DLD1 (cell line): Measurements from ENCODE around the gene TMEM203.
"Not testable (repeated sequence)": the region's sequence is repeated elsewhere in the genome, so short reads cannot be mapped to it uniquely, and the experiment has no call there.

Source experiments
- in situ Hi-C: cut with HindIII; loops from 2 replicates; pipeline ENCODE4 v1.10.0; 2017; ENCODE audit warnings: low sequenced_read_pairs

TMEM203 gene

DNA sequence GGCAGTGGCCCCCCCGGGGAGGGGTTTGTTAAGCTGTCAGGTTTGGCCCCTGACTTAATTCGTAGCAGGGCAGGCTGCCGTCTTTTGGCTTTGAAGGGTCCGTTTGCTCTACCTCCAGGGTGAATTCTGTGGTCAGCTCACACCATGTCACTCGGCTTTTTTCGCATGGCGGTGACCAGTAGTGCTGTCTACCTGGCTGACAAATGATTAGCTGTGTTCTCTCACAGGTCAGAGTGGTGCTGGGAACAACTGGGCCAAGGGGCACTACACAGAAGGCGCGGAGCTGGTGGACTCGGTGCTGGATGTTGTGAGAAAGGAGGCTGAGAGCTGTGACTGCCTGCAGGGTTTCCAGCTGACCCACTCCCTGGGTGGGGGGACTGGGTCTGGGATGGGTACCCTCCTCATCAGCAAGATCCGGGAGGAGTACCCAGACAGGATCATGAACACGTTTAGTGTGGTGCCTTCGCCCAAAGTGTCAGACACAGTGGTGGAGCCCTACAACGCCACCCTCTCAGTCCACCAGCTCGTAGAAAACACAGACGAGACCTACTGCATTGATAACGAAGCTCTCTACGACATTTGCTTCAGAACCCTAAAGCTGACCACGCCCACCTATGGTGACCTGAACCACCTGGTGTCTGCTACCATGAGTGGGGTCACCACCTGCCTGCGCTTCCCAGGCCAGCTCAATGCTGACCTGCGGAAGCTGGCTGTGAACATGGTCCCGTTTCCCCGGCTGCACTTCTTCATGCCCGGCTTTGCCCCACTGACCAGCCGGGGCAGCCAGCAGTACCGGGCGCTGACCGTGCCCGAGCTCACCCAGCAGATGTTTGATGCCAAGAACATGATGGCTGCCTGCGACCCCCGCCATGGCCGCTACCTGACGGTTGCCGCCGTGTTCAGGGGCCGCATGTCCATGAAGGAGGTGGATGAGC, 37.1 kb upstream of the TMEM203 start:
- in situ Hi-C loops = no loop called here

DNA sequence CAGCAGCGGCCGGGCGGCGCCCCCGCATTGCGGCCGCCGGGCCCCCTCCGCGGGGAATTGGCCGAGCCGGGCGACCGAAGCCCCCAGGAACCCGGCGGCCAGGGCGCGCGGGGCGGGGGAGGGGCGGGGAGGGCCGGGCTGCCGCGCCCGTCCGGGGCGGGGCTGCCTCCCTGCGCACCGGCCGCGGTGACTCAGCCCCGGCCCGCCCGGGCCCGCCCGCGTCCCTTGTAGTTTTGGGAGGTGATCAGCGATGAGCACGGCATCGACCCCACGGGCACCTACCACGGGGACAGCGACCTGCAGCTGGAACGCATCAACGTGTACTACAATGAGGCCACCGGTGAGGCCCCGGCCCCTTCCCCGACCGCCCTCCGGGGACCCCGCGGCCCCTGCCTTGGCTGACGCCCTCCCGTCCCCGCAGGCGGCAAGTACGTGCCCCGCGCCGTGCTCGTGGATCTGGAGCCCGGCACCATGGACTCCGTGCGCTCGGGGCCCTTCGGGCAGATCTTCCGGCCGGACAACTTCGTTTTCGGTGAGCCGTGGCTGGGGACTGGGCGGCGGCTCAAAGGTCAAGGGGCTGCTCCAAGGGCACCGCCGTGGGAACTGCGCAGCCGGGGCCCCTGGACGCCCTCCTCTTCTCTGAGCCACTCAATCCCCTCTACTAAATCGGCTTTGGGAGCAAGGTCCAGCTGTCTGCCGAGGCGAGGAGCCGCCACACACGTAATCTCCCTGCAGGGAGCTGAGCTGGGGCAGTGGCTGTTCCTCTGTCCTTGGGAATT, 36.2 kb upstream of the TMEM203 start:
- in situ Hi-C loops = no loop called here

DNA sequence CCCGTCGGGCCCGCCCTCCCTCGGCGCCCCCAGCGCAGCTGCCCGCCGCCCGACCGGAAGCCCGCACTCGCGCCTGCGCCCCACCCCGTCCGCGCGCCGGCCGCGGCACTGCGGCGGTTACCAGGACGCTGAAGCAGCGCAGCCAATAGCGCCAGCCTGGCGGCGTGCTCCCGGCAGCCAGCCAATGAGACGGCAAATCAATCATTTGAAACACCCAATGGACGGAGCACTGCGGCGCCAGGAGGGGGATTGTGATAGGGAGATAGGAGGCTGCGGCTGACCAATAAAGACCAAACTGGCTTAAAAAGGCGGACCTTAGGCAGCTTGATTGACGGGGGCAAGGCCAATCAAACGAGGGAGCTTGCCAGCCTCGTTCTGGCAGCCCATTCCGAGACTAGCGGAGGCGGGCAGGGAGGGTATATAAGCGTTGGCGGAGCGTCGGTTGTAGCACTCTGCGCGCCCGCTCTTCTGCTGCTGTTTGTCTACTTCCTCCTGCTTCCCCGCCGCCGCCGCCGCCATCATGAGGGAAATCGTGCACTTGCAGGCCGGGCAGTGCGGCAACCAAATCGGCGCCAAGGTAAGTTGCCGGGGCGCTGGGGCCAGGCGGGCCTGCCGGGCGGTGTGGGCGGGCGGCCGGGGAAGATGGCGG, 35.5 kb upstream of the TMEM203 start, which contains the start of gene TUBB4B:
Gene TUBB4B, plus strand, starts transcription at position 447 of the 649 bp plus-strand sequence. Its CDS starts 74 bp downstream, at position 521.
- in situ Hi-C loops = no loop called here

DNA sequence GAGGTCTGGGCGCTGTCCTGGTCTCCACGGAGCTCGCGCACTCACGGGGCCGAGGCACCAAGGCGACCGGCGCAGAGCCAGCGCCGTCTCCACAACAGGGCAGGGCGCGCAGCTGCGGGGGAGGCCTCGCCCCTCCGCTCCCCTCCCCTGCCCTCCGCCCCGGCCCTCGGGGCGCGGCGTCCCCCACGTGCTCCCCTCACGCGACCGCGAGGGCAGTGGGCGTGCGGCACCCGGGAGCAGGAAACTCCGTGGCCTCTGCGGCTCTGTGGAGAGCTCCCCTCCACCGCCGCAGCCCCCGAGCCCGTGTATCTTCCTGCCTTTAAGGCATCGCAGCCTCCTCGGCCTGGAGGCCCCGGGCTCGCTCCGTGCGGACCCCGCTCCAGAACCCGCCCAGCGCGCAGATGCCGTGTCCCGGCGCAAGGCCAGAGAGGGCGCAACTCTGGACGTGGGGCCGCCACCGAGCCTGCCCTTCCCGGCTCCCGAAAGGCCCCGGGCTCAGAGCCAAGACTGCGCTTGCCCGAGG, 34.9 kb upstream of the TMEM203 start:
- in situ Hi-C loops = no loop called here

DNA sequence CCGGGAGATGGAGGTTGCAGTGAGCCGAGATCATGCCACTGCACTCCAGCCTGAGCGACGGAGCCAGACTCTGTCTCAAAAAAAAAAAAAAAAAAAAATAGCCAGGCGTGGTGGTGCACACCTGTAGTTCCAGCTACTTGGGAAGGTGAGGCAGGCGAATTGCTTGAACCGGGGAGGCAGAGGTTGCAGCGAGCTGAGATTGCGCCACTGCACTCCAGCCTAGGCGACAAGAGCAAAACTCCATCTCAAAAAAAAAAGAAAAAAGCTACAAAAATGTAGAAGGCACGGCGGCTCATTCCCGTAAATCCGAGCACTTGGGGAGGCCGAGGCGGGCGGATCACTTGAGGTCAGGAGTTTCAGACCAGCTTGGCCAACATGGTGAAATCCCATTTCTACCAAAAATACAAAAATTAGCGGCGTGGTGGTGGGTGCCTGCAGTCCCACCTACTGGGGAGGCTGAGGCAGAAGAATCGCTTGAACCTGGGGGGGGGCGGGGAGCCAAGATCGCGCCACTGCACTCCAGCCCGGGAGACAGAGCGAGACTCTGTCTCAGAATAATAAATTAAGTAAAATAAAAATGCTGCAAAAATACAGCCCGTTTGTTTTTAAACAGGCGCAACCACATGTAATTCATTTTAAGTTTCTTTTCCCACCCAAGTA, 34.2 kb upstream of the TMEM203 start:
- in situ Hi-C loops = not testable (repeated sequence)

DNA sequence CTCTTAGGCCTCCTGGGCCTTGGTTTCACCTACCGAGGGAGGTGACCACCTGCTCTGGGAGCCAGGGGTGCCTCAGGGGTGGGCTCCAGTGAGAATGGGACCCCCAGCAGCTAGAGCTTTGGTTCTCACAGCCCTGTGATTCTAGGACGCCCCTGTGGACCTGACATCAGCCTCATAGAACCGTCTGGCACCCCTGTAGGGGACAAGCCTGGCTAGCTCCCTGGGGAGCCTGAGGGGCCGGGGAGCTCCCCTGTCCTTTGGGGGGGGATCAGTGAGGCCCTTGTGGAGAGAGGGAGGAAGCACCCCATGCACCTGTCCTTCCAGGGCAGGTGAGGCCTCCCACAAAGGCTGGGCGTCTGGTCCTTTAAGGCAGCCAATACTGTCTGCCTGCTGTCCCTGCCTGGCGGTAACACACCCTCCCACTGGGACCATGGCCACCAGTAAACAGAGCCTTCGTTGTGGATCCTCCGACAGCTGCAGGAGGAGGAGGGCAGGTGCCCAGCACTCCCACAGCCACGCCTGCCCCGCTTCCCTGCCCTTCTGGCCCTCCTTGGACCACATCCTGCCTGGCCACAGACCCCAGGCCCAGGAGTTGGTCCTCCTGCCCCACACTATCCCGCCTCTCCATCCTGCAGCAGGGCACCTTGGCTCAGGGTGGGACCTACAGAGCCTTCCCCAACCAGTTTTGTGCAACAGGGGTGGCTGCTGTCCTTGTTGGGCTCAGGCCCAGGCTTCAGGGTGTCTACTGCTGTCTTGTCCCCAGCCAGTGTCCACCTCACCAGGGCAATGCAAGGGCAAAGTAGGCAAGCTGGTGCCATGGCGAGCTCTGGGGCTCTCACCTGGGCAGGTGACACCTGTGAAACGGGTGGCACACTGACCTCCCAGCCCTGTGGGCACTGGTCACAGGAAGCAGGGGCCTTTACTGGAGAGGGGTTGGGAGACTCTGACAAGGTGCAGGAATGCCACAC, 32.6 kb upstream of the TMEM203 start:
- in situ Hi-C loops = no loop called here

DNA sequence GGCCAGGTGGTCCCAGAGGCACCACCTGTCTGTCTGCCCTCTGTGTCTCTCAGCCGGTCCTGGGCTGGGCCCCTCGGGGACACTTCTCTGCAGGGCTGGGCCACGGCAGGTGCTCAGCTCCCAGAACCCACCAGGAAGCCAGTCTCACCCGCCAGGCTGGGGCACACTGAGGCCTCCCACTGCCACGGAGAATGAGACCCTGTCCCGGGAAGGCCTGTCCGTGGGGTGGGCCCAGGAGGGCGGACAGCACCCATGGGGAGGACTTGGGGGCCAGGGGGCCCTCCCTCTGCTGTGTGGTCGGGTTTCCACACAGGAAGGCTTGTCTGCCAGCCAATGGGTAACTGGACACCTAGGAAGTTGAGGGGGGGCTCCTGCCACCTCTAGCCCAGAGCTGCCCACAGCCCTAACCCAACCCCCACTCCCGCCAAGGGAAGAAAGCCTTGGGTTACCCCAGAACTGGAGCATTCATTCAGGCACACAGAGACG, 31.5 kb upstream of the TMEM203 start:
- in situ Hi-C loops = no loop called here

DNA sequence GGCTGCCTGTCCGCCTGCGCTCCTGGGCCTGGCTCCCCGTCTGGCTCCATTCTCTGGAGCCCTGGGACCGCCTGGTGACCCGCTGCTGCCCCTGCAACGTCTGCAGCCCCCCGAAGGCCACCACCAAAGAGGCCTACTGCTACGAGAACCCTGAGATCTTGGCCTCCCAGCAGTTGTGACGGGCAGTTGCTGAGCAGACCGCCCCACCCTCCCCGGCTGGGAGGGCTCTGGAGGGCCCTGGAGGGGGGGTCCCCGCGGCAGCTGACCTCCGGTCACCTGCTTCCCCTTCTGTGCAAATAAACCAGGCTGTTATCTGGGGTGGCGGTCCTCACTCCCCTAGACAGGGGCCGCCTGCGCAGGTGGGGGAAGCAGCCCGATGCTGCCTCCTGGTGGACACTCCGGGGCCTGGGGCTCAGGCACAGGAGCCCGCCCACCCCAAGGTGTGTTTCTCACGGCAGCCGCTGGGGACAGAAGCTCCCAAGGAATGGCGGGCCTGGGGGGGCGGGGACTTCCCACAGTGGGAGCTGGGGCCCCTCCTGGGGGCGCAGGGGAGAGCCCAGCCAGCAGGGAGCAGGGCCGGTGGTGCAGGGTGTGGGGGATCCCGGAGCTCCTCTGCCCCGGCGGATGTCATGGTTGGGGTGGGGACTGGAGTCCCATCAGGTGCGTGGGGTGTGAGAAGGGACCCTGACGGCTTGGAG, 30.9 kb upstream of the TMEM203 start:
- in situ Hi-C loops = no loop called here

DNA sequence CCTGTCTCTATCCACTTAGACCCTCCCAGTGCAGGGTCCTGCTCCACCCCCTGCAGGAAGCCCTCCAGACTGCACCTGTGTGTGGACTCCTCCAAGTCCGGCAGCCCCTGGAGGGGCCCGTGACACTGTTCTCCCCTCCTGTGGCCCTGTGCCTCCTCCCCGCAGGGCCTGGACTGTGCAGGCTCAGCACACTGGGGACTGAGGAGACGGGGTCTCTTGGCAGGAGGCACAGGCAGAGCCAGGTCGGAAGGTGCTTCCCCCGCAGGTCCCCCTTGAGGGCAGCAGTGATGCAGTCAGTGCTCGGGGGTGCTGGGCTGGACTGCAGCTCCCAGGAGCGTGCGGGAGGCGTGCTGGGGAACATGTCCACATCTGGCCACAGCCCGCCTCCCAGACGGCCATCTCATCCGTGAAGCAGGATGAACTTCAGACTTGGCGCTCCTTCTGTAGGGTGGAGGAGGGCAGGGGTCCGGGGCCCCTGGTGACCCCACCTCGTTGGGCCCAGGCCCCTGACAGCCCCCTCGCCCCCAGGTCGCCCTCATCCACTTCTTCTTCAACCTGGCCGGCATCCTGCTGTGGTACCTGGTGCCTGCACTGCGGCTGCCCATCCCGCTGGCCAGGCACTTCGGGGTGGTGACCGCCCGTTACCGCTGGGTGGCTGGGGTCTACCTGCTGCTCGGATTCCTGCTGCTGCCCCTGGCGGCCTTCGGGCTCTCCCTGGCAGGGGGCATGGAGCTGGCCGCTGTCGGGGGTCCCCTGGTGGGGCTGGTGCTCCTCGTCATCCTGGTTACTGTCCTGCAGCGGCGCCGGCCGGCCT, 30.2 kb upstream of the TMEM203 start:
- in situ Hi-C loops = no loop called here

DNA sequence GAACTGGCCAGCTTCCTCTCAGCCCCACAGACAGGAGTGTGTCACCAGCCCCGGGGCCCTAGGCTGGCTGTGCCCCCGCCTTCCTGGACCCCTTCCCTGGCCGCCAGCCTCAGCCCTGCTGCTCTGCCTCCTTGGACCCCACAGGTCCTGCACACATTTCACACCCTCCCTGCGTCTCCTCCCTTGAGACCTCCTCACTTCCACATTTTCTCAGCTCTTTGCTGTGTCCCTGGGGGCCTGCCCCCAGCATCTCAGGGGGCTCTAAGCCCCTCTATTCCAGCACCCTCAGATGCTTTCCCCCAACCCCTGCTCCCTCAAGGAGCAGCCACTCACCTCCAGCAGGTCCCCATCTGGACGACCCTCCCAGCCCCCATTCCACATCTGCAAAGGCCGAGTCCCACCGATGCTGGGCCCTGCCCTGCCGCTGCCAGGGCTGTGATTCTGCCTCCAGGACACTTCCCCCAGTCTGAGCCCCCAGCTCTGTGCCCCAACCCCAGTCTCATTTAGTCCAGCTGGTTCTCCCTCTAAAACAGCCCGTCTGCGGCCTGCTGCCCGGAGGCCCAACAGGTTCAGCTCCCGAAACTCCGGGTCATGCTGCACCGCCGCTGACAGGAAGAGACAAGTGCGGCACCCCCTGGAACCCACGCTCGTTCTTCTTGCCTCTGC, 29.4 kb upstream of the TMEM203 start:
- in situ Hi-C loops = no loop called here

DNA sequence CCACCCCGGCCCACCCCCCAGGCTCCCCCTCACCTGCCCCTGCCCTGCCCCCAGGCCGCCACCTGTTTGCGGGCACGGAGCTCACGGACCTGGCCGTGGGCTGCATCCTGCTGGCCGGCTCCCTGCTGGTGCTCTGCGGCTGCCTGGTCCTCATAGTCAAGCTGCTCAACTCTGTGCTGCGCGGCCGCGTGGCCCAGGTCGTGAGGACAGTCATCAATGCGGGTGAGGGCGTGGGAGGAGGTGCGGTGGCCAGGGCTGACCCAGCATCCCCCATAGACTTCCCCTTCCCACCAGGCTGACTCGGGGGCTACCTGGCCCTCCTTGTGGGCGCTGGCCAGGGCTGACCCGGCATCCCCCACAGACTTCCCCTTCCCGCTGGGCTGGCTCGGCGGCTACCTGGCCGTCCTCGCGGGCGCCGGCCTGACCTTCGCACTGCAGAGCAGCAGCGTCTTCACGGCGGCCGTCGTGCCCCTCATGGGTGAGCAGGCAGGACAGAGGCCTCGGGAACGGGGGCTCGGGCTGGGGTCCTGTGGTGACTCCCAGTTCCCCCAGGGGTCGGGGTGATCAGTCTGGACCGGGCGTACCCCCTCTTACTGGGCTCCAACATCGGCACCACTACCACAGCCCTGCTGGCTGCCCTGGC, 28.7 kb upstream of the TMEM203 start:
- in situ Hi-C loops = no loop called here

DNA sequence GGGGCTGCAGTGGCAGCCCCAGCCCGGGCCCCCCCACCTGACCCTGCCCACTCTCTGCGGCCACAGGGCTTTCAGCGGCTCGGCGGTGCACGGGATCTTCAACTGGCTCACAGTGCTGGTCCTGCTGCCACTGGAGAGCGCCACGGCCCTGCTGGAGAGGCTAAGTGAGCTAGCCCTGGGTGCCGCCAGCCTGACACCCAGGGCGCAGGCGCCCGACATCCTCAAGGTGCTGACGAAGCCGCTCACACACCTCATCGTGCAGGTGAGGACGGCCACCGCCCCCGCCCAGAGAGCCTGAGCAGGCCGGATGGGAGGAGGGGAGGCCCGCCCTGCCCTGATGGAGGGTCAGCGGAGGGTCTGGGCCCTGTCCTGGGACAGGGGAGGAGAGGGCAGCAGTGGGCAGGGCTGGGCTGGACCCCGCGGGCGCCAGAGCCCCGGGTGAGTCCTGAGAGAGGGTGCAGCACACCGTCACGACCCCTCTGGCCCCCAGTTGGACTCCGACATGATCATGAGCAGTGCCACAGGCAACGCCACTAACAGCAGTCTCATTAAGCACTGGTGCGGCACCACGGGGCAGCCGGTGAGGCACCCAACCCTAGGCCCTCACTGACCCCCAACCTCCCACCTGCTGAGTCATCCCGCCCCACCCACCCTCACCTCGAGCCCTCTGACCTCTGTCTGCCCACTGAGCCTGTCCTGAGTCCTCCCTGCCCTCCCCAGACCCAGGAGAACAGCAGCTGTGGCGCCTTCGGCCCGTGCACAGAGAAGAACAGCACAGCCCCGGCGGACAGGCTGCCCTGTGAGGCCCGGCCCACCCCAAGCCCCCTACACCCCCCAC, 27.9 kb upstream of the TMEM203 start:
- in situ Hi-C loops = no loop called here

DNA sequence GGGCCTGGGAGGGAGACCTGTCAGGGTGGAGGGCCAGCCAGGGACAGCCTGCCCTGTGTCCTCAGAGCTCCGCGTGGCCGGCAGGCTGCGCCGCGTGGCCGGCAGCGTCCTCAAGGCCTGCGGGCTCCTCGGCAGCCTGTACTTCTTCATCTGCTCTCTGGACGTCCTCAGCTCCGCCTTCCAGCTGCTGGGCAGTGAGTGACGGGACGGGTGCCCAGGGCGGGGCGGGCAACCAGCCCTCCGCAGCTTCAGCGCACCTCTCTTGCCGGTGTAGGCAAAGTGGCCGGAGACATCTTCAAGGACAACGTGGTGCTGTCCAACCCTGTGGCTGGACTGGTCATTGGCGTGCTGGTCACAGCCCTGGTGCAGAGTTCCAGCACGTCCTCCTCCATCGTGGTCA, 27.1 kb upstream of the TMEM203 start:
- in situ Hi-C loops = no loop called here

DNA sequence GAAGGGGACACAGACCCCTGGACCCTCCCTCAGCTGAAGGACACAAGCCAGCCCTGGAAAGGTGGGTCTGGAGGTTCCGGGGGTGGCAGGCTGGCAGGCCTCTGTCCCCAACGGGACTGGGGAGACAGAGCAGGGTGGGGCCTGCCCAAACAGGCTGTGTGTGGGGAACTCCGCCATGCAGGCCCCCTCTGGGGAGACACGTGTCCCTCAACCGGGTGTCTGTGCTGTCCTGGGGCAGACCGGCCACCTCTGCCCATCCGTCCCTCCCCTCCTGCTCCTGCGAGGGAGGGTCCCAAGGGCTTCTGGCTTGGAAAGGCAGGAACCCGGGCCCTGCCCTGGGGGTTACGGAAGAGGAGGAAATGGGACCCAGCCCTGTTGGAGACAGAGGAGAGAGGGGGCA, 26.7 kb upstream of the TMEM203 start:
- in situ Hi-C loops = no loop called here

DNA sequence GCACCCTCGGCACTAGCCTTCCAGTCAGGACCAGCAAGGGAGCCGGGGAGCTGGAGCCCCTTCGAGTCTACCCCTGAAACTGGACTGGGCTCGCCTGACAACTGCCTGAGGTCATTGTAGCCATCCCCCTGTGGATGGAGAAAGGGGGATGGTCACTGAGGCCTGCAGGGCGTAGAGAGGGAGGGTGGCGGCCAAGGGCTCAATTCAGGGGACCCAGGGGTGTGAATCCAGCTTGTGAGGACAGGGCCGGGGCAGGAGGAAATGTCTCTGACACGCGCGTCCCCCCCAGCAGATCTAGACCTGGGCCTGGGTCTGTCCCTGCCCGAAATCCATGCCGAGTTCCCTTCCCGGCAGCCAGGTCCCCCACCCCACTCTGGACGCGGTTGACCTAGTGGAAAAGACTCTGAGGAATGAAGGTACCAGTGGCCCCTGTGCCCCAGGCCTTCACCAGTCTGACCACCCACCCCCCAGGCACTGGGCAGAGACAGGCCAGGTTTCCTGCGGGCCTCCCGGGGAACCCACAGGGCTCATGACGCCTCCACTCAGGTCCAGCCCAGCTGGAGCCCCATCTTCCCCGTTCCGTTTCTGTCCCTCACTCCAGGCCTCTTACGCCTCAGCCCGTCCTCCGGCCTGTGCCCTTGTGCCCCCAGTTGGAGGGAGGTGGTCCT, 26.1 kb upstream of the TMEM203 start:
- in situ Hi-C loops = no loop called here
